GM18517 (cell line): ENCODE results near the gene ORM1.
"Not testable (repeated sequence)": the region's sequence is repeated elsewhere in the genome, so short reads cannot be mapped to it uniquely, and the experiment has no call there.

Source experiments
- ATAC-seq: cut with Tn5 transposase; IDR thresholded peaks from one replicate; pipeline ENCODE4 v1.9.1; 2021; ENCODE audit warnings: mild to moderate bottlenecking, moderate library complexity; ENCODE audit not compliant: unreplicated experiment

The ORM1 gene

GRCh38 chr9:114322831-114323531, at the start of gene ORM1:
Gene ORM1, plus strand, starts transcription at chr9:114323098. Its CDS starts 36 bp downstream, at chr9:114323134.
- not testable (repeated sequence) for ATAC-seq

GRCh38 chr9:114273461-114273881, 49.4 kb upstream of the ORM1 start:
- ATAC-seq, result no peak

- no peak for ATAC-seq
Observed at GRCh38 chr9:114274217-114274616, 48.7 kb upstream of the ORM1 start.

GRCh38 chr9:114275246-114276004, 47.5 kb upstream of the ORM1 start:
- ATAC-seq, result no peak

GRCh38 chr9:114276908-114277821, 45.7 kb upstream of the ORM1 start:
- no peak for ATAC-seq

- ATAC-seq, result no peak
Observed at GRCh38 chr9:114278356-114278755, 44.5 kb upstream of the ORM1 start.

- ATAC-seq, result no peak
Observed at GRCh38 chr9:114278881-114279570, 43.9 kb upstream of the ORM1 start.

- no peak for ATAC-seq
Observed at GRCh38 chr9:114279693-114280092, 43.2 kb upstream of the ORM1 start.

GRCh38 chr9:114280636-114281472, 42.0 kb upstream of the ORM1 start:
- ATAC-seq, result no peak

GRCh38 chr9:114281473-114282103, 41.3 kb upstream of the ORM1 start:
- no peak for ATAC-seq

- ATAC-seq, result no peak
Observed at GRCh38 chr9:114282104-114282485, 40.8 kb upstream of the ORM1 start.

GRCh38 chr9:114282507-114282906, 40.4 kb upstream of the ORM1 start:
- no peak for ATAC-seq

GRCh38 chr9:114282926-114283325, 40.0 kb upstream of the ORM1 start:
- no peak for ATAC-seq

- ATAC-seq, result no peak
Observed at GRCh38 chr9:114283551-114284111, 39.3 kb upstream of the ORM1 start.

- no peak for ATAC-seq
Observed at GRCh38 chr9:114284316-114285060, 38.4 kb upstream of the ORM1 start.

GRCh38 chr9:114285166-114285867, 37.6 kb upstream of the ORM1 start:
- no peak for ATAC-seq

- ATAC-seq, result no peak
Observed at GRCh38 chr9:114286146-114286679, 36.7 kb upstream of the ORM1 start.
